Colonic mucosa (tissue), 4 donors: ENCODE data around the gene SNAP47. TPM values are rescaled to one million over a fixed set of nuclear protein-coding genes. Genes with fewer than 3 reads are reported as not detected.

Experiments used
- DNase-seq: peaks from one replicate; pipeline ENCODE4 v3.0.0-alpha.2; 2020
- H3K27ac ChIP-seq: fragments of 200-600 bp; one replicate; pipeline ENCODE4 v1.8.0; 2021
- H3K27me3 ChIP-seq: fragments of 200-600 bp; one replicate; pipeline ENCODE4 v1.8.0; 2021
- H3K36me3 ChIP-seq: fragments of 200-600 bp; one replicate; pipeline ENCODE4 v1.8.0; 2021
- H3K4me1 ChIP-seq: fragments of 200-600 bp; one replicate; pipeline ENCODE4 v1.8.0; 2021; ENCODE audit warnings: mild to moderate bottlenecking
- H3K4me3 ChIP-seq: fragments of 200-600 bp; one replicate; pipeline ENCODE4 v1.8.0; 2021
- H3K9ac ChIP-seq, 2 donors: one replicate each; pipeline ENCODE4 v1.7.0; 2013; ENCODE audit warnings: control low read depth in 2 of 2, low read depth in 2 of 2, low read length in 2 of 2
- H3K9me3 ChIP-seq: fragments of 200-600 bp; one replicate; pipeline ENCODE4 v1.8.0; 2021
- intact Hi-C: fragments of 100-400 bp; cut with DNase I; formaldehyde crosslinking; loops from one replicate; pipeline ENCODE4 v1.14.1; 2022
- total RNA-seq, 2 donors: library from RNA; stranded (reverse); fragmentation: NEBNext Ultra II Directional in 1 of 2; extraction: Animal tissue kit (Norgen Biotek cat#: 25700) in 1 of 2; gene quantifications; one replicate each; pipeline ENCODE4 v1.2.1, GENCODE V29; 2021
- TF ChIP-seq, protein P1 (sequence below): fragments of 200-600 bp; IDR thresholded peaks from one replicate; pipeline ENCODE4 v1.8.0; 2022; ENCODE audit warnings: antibody characterized with exemption, mild to moderate bottlenecking
- donor health status: healthy.
- donor health status: DM: no; HTN: no; CAD: no.
- donor health status: DM: no; HTN: no; CAD: no.

SNAP47 gene
- total RNA-seq, 2 donors from 2014 or later, result 19.0 to 28.0 TPM

DNA sequence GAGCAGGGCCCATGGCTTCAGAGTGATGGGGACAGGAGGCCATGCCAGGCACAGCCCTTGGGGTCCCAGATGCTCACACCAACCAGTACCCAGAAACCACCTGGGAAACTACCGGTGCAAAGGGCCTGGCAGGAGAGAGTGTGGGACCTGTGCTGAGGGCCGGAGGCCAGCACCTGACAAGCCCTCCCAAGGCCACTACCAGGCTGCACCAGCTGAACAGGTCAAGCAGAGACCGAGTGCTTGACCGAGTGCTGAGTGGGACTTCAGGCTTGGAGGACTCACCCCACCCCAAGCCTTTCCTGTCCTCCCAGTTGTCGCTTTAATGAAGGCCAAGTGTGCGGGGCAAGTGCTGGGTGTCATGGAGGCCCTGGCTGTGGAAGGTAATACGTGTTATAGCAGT is 36.5 kb downstream of the SNAP47 start:
- DNase-seq, result no peak
- no peak overlapping the region for H3K27ac ChIP-seq

DNA sequence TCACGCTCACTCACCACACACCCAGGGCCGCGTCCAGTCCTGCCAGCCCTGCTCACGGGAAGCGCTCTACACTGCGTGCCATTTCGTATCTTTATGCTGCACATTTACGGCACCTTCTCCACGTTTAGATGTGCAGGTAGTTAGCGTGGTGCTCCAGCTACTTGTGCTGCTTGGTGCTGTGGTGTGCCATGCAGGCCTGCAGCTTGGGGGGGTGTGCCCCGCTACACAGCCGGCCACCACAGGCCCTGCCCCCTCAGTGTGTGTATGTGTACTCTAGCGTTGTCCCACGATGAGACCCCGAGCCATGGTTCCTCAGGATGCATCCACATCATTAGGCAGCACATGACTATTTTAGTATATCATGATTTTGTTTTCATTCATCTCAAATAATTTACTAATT is 38.3 kb downstream of the SNAP47 start:
- Histone ChIP-seq H3K9ac (no peak overlapping the region), H3K27me3 (no peaks in the 10 kb centered on the region), H3K9me3 (no peaks in the 10 kb centered on the region), H3K36me3 (no peaks in the 10 kb centered on the region), H3K4me3 (no peak overlapping the region), H3K27ac (no peak overlapping the region), H3K4me1 (no peaks in the 10 kb centered on the region)
- TF ChIP-seq, protein P1, sequence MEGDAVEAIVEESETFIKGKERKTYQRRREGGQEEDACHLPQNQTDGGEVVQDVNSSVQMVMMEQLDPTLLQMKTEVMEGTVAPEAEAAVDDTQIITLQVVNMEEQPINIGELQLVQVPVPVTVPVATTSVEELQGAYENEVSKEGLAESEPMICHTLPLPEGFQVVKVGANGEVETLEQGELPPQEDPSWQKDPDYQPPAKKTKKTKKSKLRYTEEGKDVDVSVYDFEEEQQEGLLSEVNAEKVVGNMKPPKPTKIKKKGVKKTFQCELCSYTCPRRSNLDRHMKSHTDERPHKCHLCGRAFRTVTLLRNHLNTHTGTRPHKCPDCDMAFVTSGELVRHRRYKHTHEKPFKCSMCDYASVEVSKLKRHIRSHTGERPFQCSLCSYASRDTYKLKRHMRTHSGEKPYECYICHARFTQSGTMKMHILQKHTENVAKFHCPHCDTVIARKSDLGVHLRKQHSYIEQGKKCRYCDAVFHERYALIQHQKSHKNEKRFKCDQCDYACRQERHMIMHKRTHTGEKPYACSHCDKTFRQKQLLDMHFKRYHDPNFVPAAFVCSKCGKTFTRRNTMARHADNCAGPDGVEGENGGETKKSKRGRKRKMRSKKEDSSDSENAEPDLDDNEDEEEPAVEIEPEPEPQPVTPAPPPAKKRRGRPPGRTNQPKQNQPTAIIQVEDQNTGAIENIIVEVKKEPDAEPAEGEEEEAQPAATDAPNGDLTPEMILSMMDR, result no peak
- no peak for DNase-seq
- intact Hi-C loops, result no loop called here

More for the DNA sequence above, 36.5 kb downstream of the SNAP47 start:
- TF ChIP-seq, protein P1, result no peak
- intact Hi-C loops, result no loop called here
- Histone ChIP-seq H3K4me3 (no peak overlapping the region), H3K27me3 (no peaks in the 10 kb centered on the region), H3K9ac (no peak overlapping the region), H3K9me3 (no peaks in the 10 kb centered on the region), H3K36me3 (no peaks in the 10 kb centered on the region), H3K4me1 (no peaks in the 10 kb centered on the region)

DNA sequence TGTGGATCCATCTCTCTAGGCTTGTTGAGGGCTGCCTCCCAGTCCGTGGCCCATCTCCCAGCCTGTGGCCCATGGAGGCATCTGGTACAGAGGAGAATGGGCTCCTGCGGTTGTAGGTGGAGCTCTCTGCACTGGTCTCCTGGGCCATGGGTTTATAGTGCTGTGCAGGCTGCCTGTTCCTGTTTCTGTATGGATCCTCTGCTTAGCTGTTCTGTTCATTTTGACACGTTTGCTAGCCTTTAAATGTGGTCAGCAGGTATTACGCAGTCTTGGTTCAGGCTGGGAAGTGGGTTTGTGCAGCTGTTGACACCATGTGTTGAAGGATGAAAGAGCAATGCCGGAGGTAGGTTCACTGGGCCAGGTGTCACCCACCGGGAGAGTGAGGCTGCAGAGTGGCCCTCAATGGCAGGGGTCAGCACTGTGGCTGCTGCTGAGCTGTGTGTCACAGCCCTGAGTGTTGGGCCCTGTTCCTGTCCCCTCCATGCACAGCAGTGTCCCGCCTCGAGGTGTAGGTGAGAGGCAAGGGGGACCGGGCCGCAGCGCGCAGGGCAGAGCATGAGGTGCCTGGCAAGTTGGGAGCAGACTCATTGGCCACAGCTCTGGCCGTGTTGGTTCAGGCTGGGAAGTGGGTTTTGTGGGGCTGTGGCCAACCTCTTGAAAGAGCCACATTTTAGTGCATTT is 39.0 kb downstream of the SNAP47 start:
- H3K9ac ChIP-seq, result no peak overlapping the region
- H3K9me3 ChIP-seq, result no peaks in the 10 kb centered on the region
- H3K4me1 ChIP-seq, result no peaks in the 10 kb centered on the region
- intact Hi-C loops, result no loop called here
- H3K27me3 ChIP-seq, result no peaks in the 10 kb centered on the region
- no peak overlapping the region for H3K27ac ChIP-seq
- no peaks in the 10 kb centered on the region for H3K36me3 ChIP-seq
- no peak overlapping the region for H3K4me3 ChIP-seq
- TF ChIP-seq, protein P1, result no peak
- no peak for DNase-seq

DNA sequence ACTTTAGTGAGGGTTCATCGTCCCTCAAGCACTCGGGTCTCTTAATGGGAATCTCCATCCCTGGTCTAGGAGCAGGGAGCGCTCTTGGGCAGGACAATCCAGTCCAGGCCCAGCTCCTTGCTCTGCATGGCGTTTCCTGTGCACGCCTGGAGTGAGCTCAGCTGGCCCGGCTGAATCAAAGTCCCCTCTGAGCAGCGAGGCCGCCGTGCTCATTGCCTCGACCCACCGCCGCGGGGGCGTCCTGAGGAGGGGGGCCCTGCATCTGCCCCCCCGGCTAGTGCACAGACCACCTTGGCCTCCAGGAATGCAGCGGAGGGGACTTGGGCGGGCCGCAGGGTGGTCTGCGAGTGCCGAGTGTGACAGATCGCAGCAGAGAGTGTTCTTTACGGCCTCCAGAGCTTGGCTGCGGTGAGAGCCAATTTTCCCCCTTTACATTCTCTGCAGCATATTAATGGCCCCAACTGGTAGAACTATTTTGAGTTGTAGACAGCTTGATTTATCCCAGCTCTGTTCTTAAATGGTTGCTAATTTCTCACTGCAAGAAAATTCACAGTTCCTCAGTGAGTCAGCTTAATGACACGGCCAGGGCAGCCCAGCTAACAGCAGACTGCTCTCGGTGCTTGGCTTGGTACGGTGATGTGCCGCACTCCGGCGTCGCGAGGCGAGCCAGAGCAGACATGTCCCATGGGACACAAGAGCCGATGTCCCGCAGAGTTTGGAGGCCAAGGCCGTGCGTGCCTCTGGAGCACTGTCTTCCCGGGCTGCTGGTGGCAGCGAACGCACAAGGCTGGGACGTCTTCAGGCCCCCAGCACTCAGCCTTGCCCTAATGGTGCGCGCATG is 39.8 kb downstream of the SNAP47 start:
- intact Hi-C loops, result no loop called here

DNA sequence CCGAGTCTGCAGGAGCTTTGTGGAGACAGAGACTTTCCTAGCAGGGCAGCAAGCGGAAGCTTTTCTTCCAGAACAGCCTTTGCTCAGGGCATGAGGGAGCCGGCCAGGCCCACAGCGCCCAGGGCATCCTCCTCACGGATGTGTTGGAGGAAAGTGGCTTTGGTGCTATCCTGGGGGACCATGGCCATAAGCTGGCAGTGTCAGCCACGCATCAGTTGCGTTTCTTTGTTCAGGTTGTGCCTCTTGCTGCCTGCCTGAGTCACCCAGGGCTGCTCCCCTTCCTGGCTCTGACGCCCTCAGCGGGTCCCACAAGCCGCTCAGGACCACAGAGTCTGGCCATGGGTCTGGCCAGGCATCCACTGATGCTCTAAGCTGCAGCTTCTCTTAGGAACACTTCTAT is 40.6 kb downstream of the SNAP47 start:
- H3K27me3 ChIP-seq, result no peaks in the 10 kb centered on the region
- H3K4me3 ChIP-seq, result no peak overlapping the region
- no peak overlapping the region for H3K27ac ChIP-seq
- H3K9me3 ChIP-seq, result no peaks in the 10 kb centered on the region
- H3K36me3 ChIP-seq, result no peaks in the 10 kb centered on the region
- no peak overlapping the region for H3K9ac ChIP-seq
- no peak for DNase-seq
- H3K4me1 ChIP-seq, result no peaks in the 10 kb centered on the region
- TF ChIP-seq, protein P1, result no peak
- intact Hi-C loops, result no loop called here

More for the DNA sequence above, 39.8 kb downstream of the SNAP47 start:
- TF ChIP-seq, protein P1, result no peak
- no peak for DNase-seq
- no peak overlapping the region for H3K9ac ChIP-seq
- H3K4me1 ChIP-seq, result no peaks in the 10 kb centered on the region
- no peak overlapping the region for H3K4me3 ChIP-seq
- no peaks in the 10 kb centered on the region for H3K9me3 ChIP-seq
- no peaks in the 10 kb centered on the region for H3K27me3 ChIP-seq
- no peak overlapping the region for H3K27ac ChIP-seq
- H3K36me3 ChIP-seq, result no peaks in the 10 kb centered on the region
